Pulmonary artery endothelial cell (primary cell): ENCODE measurements around the gene POU2AF1. TPM values are rescaled to one million over a fixed set of nuclear protein-coding genes. Genes with fewer than 3 reads are reported as not detected.

ENCODE experiments used
- DNase-seq: peaks from one replicate; pipeline ENCODE4 v3.0.0-alpha.2; 2011; ENCODE audit warnings: low read depth, low spot score
- total RNA-seq: library from RNA; depleted of rRNA; stranded (reverse); fragments of >200 nt; gene quantifications from 2 replicates; pipeline ENCODE4 v1.2.3, GENCODE V29; 2014

POU2AF1 gene
- total RNA-seq, 1 donor from 2014 or later = not detected

- DNase-seq = no peak
Measured at GRCh38 chr11:111361052-111361801, 17.8 kb downstream of the POU2AF1 start.

GRCh38 chr11:111360150-111361043 lies 18.7 kb downstream of the POU2AF1 start:
- DNase-seq = no peak

GRCh38 chr11:111359223-111360149 lies 19.6 kb downstream of the POU2AF1 start:
- DNase-seq = no peak

GRCh38 chr11:111358038-111359001 lies 20.8 kb downstream of the POU2AF1 start:
- DNase-seq = no peak

GRCh38 chr11:111357150-111358037 lies 21.7 kb downstream of the POU2AF1 start:
- no peak for DNase-seq

- no peak for DNase-seq
Measured at GRCh38 chr11:111356660-111357048, 22.4 kb downstream of the POU2AF1 start.

GRCh38 chr11:111355956-111356659 lies 23.0 kb downstream of the POU2AF1 start:
- no peak for DNase-seq

GRCh38 chr11:111355101-111355500 lies 24.0 kb downstream of the POU2AF1 start:
- DNase-seq = no peak

- DNase-seq = no peak
Measured at GRCh38 chr11:111354601-111354891, 24.5 kb downstream of the POU2AF1 start.

- no peak for DNase-seq
Measured at GRCh38 chr11:111353776-111354600, 25.1 kb downstream of the POU2AF1 start.

GRCh38 chr11:111352935-111353710 lies 26.0 kb downstream of the POU2AF1 start:
- no peak for DNase-seq

- DNase-seq = no peak
Measured at GRCh38 chr11:111352231-111352746, 26.8 kb downstream of the POU2AF1 start.

GRCh38 chr11:111351374-111352055 lies 27.6 kb downstream of the POU2AF1 start:
- no peak for DNase-seq

GRCh38 chr11:111350811-111351210 lies 28.3 kb downstream of the POU2AF1 start:
- no peak for DNase-seq

GRCh38 chr11:111349191-111349695 lies 29.8 kb downstream of the POU2AF1 start:
- DNase-seq = no peak

GRCh38 chr11:111348147-111348546 lies 30.9 kb downstream of the POU2AF1 start:
- no peak for DNase-seq
